Cortex of kidney (tissue), 1 donor: ENCODE data around the gene PROSER2.

Experiments used
- DNase-seq: peaks from one replicate; lab custom pipeline; 2025; lab: John Stamatoyannopoulos, UW

The PROSER2 gene

GRCh38 chr10:11908991-11909390, 85.8 kb downstream of the PROSER2 start:
- DNase-seq = no peak

- DNase-seq = no peak
These were observed 86.5 kb downstream of the PROSER2 start for GRCh38 chr10:11909618-11910017.

- no peak for DNase-seq
These were observed 86.9 kb downstream of the PROSER2 start for GRCh38 chr10:11910102-11910501.

GRCh38 chr10:11913079-11913641, 90.0 kb downstream of the PROSER2 start:
- DNase-seq = no peak

GRCh38 chr10:11918384-11918783, 95.2 kb downstream of the PROSER2 start:
- no peak for DNase-seq

GRCh38 chr10:11919271-11919670, 96.1 kb downstream of the PROSER2 start:
- DNase-seq = no peak
